Hematopoietic multipotent progenitor cell treated with erythropoietin and hydrocortisone succinate and interleukin-3 and kit ligand, for 15 days (in vitro differentiated cells): Measurements from ENCODE around the gene MMP2.

Experiments used
- DNase-seq: peaks from one replicate; pipeline ENCODE4 v3.0.0-alpha.2; 2015; ENCODE audit warnings: low spot score

MMP2 gene

GRCh38 chr16:55515111-55515510 lies 36.1 kb downstream of the MMP2 start:
- no peak for DNase-seq

- no peak for DNase-seq
Observed at GRCh38 chr16:55521792-55522191, 42.8 kb downstream of the MMP2 start.

- no peak for DNase-seq
Observed at GRCh38 chr16:55526441-55526840, 47.4 kb downstream of the MMP2 start.

- no peak for DNase-seq
Observed at GRCh38 chr16:55527885-55528284, 48.9 kb downstream of the MMP2 start.

- DNase-seq: no peak
Observed at GRCh38 chr16:55529018-55529417, 50.0 kb downstream of the MMP2 start.

- DNase-seq: no peak
Observed at GRCh38 chr16:55530316-55530856, 51.4 kb downstream of the MMP2 start.

GRCh38 chr16:55532227-55532626 lies 53.2 kb downstream of the MMP2 start:
- no peak for DNase-seq

- DNase-seq: no peak
Observed at GRCh38 chr16:55534756-55535155, 55.8 kb downstream of the MMP2 start.

GRCh38 chr16:55539049-55539448 lies 60.1 kb downstream of the MMP2 start:
- no peak for DNase-seq

- no peak for DNase-seq
Observed at GRCh38 chr16:55539488-55539887, 60.5 kb downstream of the MMP2 start.

- no peak for DNase-seq
Observed at GRCh38 chr16:55540221-55540620, 61.2 kb downstream of the MMP2 start.

- DNase-seq: no peak
Observed at GRCh38 chr16:55542459-55543082, 63.6 kb downstream of the MMP2 start.

- DNase-seq: no peak
Observed at GRCh38 chr16:55543472-55543871, 64.5 kb downstream of the MMP2 start.

GRCh38 chr16:55552621-55553020 lies 73.6 kb downstream of the MMP2 start:
- no peak for DNase-seq

- DNase-seq: no peak
Observed at GRCh38 chr16:55555436-55555835, 76.4 kb downstream of the MMP2 start.
